ENCODE measurements around the gene ITGB7.

The ITGB7 gene

GRCh38 chr12:53212931-53213330 lies 5.9 kb upstream of the ITGB7 start:
- Histone ChIP-seq H3K9me3 (no peaks in the 10 kb centered on the region), H3K4me3 (ENCODE audit: low read depth in 1 of 2, low read length in 1 of 2) (no peak overlapping the region), H3K4me1 (ENCODE audit: control insufficient read depth in 1 of 2, insufficient read depth in 1 of 2, low read depth in 1 of 2, low read length in 1 of 2) (peaks cover 28 to 53% of the 10 kb centered on the region in 2 experiments), H3K27me3 (peaks cover 2% of the 10 kb centered on the region), H3K36me3 (no peaks in the 10 kb centered on the region), H3K27ac (no peak overlapping the region)
- no peak for TF ChIP-seq CTCF (IDR thresholded peaks at IDR 0.05)

DNA sequence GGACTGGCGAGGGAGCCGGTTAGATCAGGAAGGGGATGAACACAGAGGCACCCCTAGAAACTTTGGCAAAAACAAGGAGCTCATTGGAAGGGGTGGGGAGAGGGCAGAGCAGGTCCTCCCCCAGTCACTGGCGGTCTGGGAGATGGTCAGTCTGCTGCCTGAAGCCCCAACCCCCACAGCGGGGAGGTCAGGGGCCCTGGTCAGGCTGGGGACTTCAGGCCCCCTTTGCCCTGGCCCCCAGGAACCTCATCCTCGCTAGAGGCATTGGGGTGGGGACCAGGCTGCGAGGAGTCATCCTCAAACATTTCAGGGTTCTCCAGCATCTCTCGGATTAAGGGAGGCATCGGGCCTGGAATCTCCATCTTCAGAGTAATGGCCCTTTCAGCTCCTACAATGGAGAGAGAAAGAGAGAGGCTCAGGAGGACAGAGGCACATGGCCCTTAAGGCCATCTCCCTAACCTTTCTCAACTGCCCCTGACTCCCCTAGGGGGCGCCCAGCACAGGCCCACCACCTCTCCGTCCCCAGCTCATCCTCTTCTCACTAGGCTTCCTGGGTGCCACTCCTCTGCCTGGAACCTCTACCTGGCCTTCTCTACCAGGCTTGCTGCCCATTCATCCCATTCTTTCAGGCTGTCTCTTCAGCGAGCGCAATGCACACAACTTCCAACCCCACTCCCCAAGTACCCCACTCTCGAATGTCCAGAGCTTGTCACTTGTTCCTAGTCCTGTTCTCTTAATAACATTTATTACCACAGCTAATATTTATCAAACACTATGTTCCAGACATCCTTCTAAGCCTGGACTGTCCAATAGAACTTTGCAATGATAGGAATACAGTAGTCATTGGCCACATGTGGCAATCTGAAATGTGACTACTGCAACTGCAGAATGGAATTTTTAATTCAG lies 4.7 kb upstream of the ITGB7 start:
- Histone ChIP-seq H3K4me1 (ENCODE audit: control insufficient read depth in 1 of 2, insufficient read depth in 1 of 2, low read depth in 1 of 2, low read length in 1 of 2) (peaks cover 18 to 51% of the 10 kb centered on the region in 2 experiments), H3K4me3 (ENCODE audit: low read depth in 1 of 2, low read length in 1 of 2) (no peak overlapping the region), H3K27ac (no peak overlapping the region), H3K36me3 (no peaks in the 10 kb centered on the region), H3K27me3 (no peaks in the 10 kb centered on the region), H3K9me3 (no peaks in the 10 kb centered on the region)
- TF ChIP-seq CTCF (IDR thresholded peaks at IDR 0.05): no peak

DNA sequence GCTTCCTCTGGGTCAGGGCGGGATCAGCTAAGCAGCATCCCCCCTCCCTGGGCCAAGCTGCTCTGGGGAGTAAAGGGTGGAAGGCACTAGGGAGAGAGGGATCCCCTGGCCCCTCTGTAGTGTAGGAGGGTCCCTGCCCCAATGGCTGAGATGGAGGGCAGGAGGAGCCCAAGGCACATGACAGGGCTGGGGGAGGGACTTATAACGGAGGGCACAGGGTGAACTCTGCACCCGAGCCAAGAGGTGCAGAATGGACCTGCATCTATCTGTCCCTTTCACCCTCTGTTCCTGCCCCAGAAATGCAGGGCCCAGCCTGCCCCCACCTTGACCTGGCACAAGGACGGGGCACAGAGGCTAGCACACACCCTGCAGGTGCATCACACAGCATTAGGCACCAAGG lies 3.8 kb upstream of the ITGB7 start:
- Histone ChIP-seq H3K9me3 (no peaks in the 10 kb centered on the region), H3K36me3 (no peaks in the 10 kb centered on the region), H3K4me1 (ENCODE audit: control insufficient read depth in 1 of 2, insufficient read depth in 1 of 2, low read depth in 1 of 2, low read length in 1 of 2) (peaks cover 18 to 43% of the 10 kb centered on the region in 2 experiments), H3K4me3 (ENCODE audit: low read depth in 1 of 2, low read length in 1 of 2) (no peak overlapping the region), H3K27me3 (no peaks in the 10 kb centered on the region), H3K27ac (no peak overlapping the region)
- no peak for TF ChIP-seq CTCF (IDR thresholded peaks at IDR 0.05)

- peaks cover 18 to 43% of the 10 kb centered on the region in 2 experiments for H3K4me1 ChIP-seq (ENCODE audit: control insufficient read depth in 1 of 2, insufficient read depth in 1 of 2, low read depth in 1 of 2, low read length in 1 of 2)
- H3K27ac ChIP-seq: peak overlapping the region; percentile 90
- H3K27me3 ChIP-seq: no peaks in the 10 kb centered on the region
- H3K4me3 ChIP-seq (ENCODE audit: low read depth in 1 of 2, low read length in 1 of 2): peak overlapping the region; percentile 59 to 61
- H3K9me3 ChIP-seq: no peaks in the 10 kb centered on the region
- no peak for TF ChIP-seq CTCF (IDR thresholded peaks at IDR 0.05)
- H3K36me3 ChIP-seq: no peaks in the 10 kb centered on the region
Measured at GRCh38 chr12:53208877-53209463, 1.9 kb upstream of the ITGB7 start.

DNA sequence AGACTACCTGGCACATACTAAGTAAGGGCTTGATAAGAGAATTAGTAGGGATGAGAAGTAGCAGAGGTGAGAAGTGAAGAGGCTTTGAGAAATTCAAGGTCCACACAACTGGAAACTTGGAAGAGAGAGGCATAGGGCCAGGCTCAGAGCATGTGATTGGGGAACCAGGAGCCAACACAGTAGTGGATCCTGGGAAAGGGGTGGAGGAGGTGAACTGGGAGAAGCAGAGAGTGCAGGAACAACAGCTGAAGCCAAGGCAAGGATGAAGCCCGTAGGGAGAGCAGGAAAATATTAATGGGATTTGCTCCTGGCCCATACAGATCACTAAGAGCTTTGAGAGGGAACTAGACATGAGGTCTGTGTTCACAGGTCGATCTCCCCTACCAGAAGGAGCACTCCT lies 1.4 kb upstream of the ITGB7 start:
- no peak for TF ChIP-seq CTCF (IDR thresholded peaks at IDR 0.05)
- Histone ChIP-seq H3K27ac (peak overlapping the region; percentile 90), H3K4me1 (ENCODE audit: control insufficient read depth in 1 of 2, insufficient read depth in 1 of 2, low read depth in 1 of 2, low read length in 1 of 2) (peaks cover 18 to 41% of the 10 kb centered on the region in 2 experiments), H3K4me3 (ENCODE audit: low read depth in 1 of 2, low read length in 1 of 2) (peak overlapping the region; percentile 59 to 61), H3K36me3 (no peaks in the 10 kb centered on the region), H3K9me3 (no peaks in the 10 kb centered on the region), H3K27me3 (no peaks in the 10 kb centered on the region)
